ENCODE results near the gene LRP4. TPM values are rescaled to one million over a fixed set of nuclear protein-coding genes. Genes with fewer than 3 reads are reported as not detected.

The LRP4 gene
- 13.8 TPM for total RNA-seq

GRCh38 chr11:46918083-46918787, at the start of gene LRP4:
Gene LRP4 (minus strand): TSS chr11:46918550. CDS start chr11:46918379, 171 bp downstream.

GRCh38 chr11:46936138-46937110, 18.1 kb upstream of the LRP4 start, which contains the start of gene CSTPP1:
Gene CSTPP1 (plus strand): TSS chr11:46936761. CDS start chr11:46936806, 45 bp downstream.

GRCh38 chr11:46845740-46846509, 72.4 kb downstream of the LRP4 start, which contains the start of gene CKAP5:
Gene CKAP5 (minus strand): TSS chr11:46846280. CDS start chr11:46821231, 25,049 bp downstream.

Other genes with a start within 250 kb of the LRP4 start
- gene ARHGAP1, start 217.9 kb downstream of the LRP4 start, total RNA-seq: 36.0 TPM
- 5.9 TPM for gene ZNF408, start 217.5 kb downstream of the LRP4 start, total RNA-seq
- gene F2, start 199.3 kb downstream of the LRP4 start, total RNA-seq: 0.63 TPM
- 205 TPM for gene CKAP5, start 72.3 kb downstream of the LRP4 start, total RNA-seq
- 109 TPM for gene CSTPP1, start 18.2 kb upstream of the LRP4 start, total RNA-seq

Data from parietal lobe (tissue), 1 donor.